ENCODE data around the gene SLC25A5. TPM values are rescaled to one million over a fixed set of nuclear protein-coding genes. Genes with fewer than 3 reads are reported as not detected.

SLC25A5 gene
- total and polyA plus RNA-seq, 7 experiments from 2014 or later: 90.2 to 333 (median 183) TPM

Other genes with a start within 250 kb of the SLC25A5 start
- 10 to 100 TPM in 4 of 5 experiments, 1 to 10 TPM in 1; 9.5 to 28.4 (median 11.9) TPM for gene PGRMC1, start 232.2 kb upstream of the SLC25A5 start, total RNA-seq
- gene PGRMC1, start 232.2 kb upstream of the SLC25A5 start, polyA plus RNA-seq: 10 to 100 TPM; 17.6 to 18.4 TPM
- gene SLC25A43, start 69.1 kb upstream of the SLC25A5 start, total RNA-seq: 1 to 10 TPM; 1.8 to 8.2 (median 2.6) TPM
- gene SLC25A43, start 69.1 kb upstream of the SLC25A5 start, polyA plus RNA-seq: 1 to 10 TPM; 2.5 to 3.8 TPM
- gene STEEP1, start 97.0 kb downstream of the SLC25A5 start, total RNA-seq: 10 to 100 TPM; 19.9 to 21.8 (median 20.9) TPM
- gene STEEP1, start 97.0 kb downstream of the SLC25A5 start, polyA plus RNA-seq: 10 to 100 TPM; 13.3 to 22.2 TPM
- 10 to 100 TPM; 34.0 to 74.7 (median 60.2) TPM for gene UBE2A, start 106.1 kb downstream of the SLC25A5 start, total RNA-seq
- 10 to 100 TPM; 23.9 to 30.7 TPM for gene UBE2A, start 106.1 kb downstream of the SLC25A5 start, polyA plus RNA-seq
- gene NKRF, start 138.0 kb downstream of the SLC25A5 start, total RNA-seq: 10 to 100 TPM in 4 of 5 experiments, 1 to 10 TPM in 1; 9.9 to 16.4 (median 14.0) TPM
- gene NKRF, start 138.0 kb downstream of the SLC25A5 start, polyA plus RNA-seq: 1 to 10 TPM; 5.2 to 8.1 TPM
- gene SEPTIN6, start 224.7 kb downstream of the SLC25A5 start, total RNA-seq: 100 to 1,000 TPM; 151 to 315 (median 221) TPM
- gene SEPTIN6, start 224.7 kb downstream of the SLC25A5 start, polyA plus RNA-seq: 100 to 1,000 TPM; 197 to 296 TPM